GM12801 (cell line): ENCODE results near the gene ADGRL4.

Experiments used
- CTCF ChIP-seq: IDR thresholded peaks from one replicate; pipeline ENCODE4 v1.5.1; 2011; ENCODE audit warnings: control low read depth; ENCODE audit not compliant: insufficient read length; ENCODE audit errors: extremely low read depth

The ADGRL4 gene

GRCh38 chr1:79006564-79006963, at the start of gene ADGRL4:
TSS of gene ADGRL4 (minus strand) at chr1:79006730. CDS start at chr1:79006654, 76 bp downstream.
- TF ChIP-seq CTCF = no peak

GRCh38 chr1:79055856-79056255, 49.3 kb upstream of the ADGRL4 start:
- no peak for TF ChIP-seq CTCF

- no peak for TF ChIP-seq CTCF
Measured at GRCh38 chr1:79052829-79053449, 46.4 kb upstream of the ADGRL4 start.

- TF ChIP-seq CTCF = no peak
Measured at GRCh38 chr1:79044974-79045650, 38.6 kb upstream of the ADGRL4 start.

- no peak for TF ChIP-seq CTCF
Measured at GRCh38 chr1:79043506-79043905, 37.0 kb upstream of the ADGRL4 start.

- no peak for TF ChIP-seq CTCF
Measured at GRCh38 chr1:79042539-79042938, 36.0 kb upstream of the ADGRL4 start.

GRCh38 chr1:79042117-79042516, 35.6 kb upstream of the ADGRL4 start:
- no peak for TF ChIP-seq CTCF
